Lower leg skin (tissue), 3 donors: ENCODE data around the gene SMIM13.

Experiments
- CTCF ChIP-seq, 3 donors: fragments of 450-650 bp; IDR thresholded peaks; one replicate each; pipeline ENCODE4 v1.5.1; 2016; ENCODE audit warnings: antibody characterized with exemption in 3 of 3, mild to moderate bottlenecking in 3 of 3, moderate library complexity in 2 of 3
- POLR2A ChIP-seq, 2 donors: fragments of 450-650 bp; IDR thresholded peaks; one replicate each; pipeline ENCODE4 v1.6.1; 2016 to 2017; ENCODE audit warnings: antibody characterized with exemption in 2 of 2, mild to moderate bottlenecking in 1 of 2, moderate library complexity in 1 of 2

- TF ChIP-seq CTCF (IDR thresholded peaks at IDR 0.05) (no peak), POLR2A (IDR thresholded peaks at IDR 0.05) (no peak)
These were observed 28.7 kb downstream of the SMIM13 start for GRCh38 chr6:11122380-11122779.
